PFSK-1 (cell line): Measurements from ENCODE around the gene RNPS1.

Experiments used
- FOXP2 ChIP-seq: optimal IDR thresholded peaks from 2 replicates; pipeline ENCODE3; 2011; ENCODE audit warnings: borderline replicate concordance, control low read depth, inconsistent platforms; ENCODE audit not compliant: insufficient read depth; ENCODE audit errors: extremely low read length, extremely low read depth
- POLR2AphosphoS5 ChIP-seq: IDR thresholded peaks from 2 replicates; pipeline ENCODE4 v1.6.1; 2012; ENCODE audit warnings: low read depth, mild to moderate bottlenecking, control low read depth, low read length, moderate library complexity
- SIN3A ChIP-seq: IDR thresholded peaks from 2 replicates; pipeline ENCODE4 v1.6.1; 2012; ENCODE audit warnings: mild to moderate bottlenecking, low read length, moderate library complexity, borderline replicate concordance; ENCODE audit not compliant: insufficient read depth
- TAF1 ChIP-seq: IDR thresholded peaks from 2 replicates; pipeline ENCODE4 v1.6.1; 2012; ENCODE audit warnings: low read length, control low read depth, borderline replicate concordance; ENCODE audit not compliant: insufficient read depth
- TF ChIP-seq, protein P1 (sequence below), 2 experiments: IDR thresholded peaks; 2 replicates each; pipeline versions ENCODE4 v1.6.1 to v1.8.0; 2011 to 2012; ENCODE audit warnings: low read depth in 2 of 2, low read length in 2 of 2, control low read depth in 1 of 2, inconsistent platforms in 1 of 2, mild to moderate bottlenecking in 1 of 2, moderate library complexity in 1 of 2; ENCODE audit not compliant: insufficient read depth in 1 of 2

Gene RNPS1

DNA sequence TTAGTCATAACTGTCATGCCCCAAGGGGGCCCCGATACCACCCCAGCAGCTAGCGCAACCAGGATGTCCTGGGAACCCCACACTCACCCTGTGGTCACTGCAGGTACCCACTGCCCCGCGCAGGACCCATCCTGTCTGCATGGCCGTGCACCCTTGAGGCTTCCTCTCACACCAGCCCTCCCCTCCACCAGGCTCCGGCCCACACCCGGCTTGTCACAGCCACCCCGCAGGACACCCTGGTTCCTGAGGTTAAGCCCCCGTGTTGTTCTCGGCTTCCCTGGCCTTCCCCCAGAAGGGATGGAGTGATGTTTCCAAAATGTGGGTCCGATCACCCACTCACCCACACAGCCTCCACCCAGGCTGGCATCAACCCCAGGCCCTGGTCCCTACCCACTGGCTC is 24.1 kb downstream of the RNPS1 start:
- TF ChIP-seq TAF1: no peak
- TF ChIP-seq POLR2AphosphoS5: no peak
- TF ChIP-seq, protein P1, sequence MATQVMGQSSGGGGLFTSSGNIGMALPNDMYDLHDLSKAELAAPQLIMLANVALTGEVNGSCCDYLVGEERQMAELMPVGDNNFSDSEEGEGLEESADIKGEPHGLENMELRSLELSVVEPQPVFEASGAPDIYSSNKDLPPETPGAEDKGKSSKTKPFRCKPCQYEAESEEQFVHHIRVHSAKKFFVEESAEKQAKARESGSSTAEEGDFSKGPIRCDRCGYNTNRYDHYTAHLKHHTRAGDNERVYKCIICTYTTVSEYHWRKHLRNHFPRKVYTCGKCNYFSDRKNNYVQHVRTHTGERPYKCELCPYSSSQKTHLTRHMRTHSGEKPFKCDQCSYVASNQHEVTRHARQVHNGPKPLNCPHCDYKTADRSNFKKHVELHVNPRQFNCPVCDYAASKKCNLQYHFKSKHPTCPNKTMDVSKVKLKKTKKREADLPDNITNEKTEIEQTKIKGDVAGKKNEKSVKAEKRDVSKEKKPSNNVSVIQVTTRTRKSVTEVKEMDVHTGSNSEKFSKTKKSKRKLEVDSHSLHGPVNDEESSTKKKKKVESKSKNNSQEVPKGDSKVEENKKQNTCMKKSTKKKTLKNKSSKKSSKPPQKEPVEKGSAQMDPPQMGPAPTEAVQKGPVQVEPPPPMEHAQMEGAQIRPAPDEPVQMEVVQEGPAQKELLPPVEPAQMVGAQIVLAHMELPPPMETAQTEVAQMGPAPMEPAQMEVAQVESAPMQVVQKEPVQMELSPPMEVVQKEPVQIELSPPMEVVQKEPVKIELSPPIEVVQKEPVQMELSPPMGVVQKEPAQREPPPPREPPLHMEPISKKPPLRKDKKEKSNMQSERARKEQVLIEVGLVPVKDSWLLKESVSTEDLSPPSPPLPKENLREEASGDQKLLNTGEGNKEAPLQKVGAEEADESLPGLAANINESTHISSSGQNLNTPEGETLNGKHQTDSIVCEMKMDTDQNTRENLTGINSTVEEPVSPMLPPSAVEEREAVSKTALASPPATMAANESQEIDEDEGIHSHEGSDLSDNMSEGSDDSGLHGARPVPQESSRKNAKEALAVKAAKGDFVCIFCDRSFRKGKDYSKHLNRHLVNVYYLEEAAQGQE (IDR thresholded peaks at IDR 0.05; ENCODE audit: insufficient read depth in 1 of 2, low read depth in 2 of 2, low read length in 2 of 2): no peak
- no peak for TF ChIP-seq FOXP2
- no peak for TF ChIP-seq SIN3A

DNA sequence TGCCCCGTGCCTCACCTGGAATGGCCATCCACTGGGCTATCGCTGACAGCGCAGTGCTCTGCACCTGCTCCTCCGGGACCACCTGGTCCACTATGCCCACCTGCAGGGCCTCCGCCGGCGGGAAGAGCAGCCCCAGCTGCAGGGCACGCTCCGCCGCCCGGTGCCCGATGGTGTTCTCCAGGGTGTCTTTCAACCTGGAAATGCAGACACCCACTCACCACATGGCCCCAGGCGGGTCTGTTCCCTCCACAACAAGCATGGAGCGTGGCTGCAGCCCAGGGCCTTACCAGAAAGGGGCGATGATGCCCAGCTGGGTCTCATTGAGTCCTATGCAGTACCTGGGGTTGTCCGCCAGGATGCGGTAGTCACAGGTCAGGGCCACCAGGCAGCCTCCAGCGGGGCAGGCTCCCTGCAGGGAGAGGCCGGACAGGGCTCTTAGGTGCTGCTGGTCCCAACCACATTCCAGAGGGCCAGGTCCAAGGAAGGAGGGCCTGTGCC is 24.8 kb downstream of the RNPS1 start:
- TF ChIP-seq, protein P1 (IDR thresholded peaks at IDR 0.05; ENCODE audit: insufficient read depth in 1 of 2, low read depth in 2 of 2, low read length in 2 of 2): no peak
- TF ChIP-seq POLR2AphosphoS5 (no peak), SIN3A (no peak), FOXP2 (no peak), TAF1 (no peak)

DNA sequence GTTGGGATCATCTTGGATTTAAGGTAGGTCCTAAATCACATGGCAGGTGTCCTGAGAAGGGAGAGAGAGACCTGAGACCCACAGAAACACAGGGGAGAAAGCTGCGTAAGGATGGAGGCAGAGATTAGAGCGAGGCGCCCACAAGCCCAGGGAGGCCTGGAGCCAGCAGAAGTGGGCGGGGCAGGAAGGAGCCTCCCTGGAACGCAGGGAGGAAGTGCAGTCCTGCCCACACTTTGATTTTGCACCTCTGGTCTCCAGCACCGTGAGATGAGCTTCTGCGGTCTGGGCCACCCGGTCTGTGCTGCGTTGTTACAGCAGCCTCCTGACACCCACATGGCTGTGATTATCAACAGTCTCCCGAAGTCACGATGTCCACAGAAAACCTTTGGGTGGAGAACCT is 25.3 kb downstream of the RNPS1 start:
- TF ChIP-seq, protein P1 (IDR thresholded peaks at IDR 0.05; ENCODE audit: insufficient read depth in 1 of 2, low read depth in 2 of 2, low read length in 2 of 2): no peak
- TF ChIP-seq POLR2AphosphoS5: no peak
- no peak for TF ChIP-seq FOXP2
- TF ChIP-seq SIN3A: no peak
- TF ChIP-seq TAF1: no peak

DNA sequence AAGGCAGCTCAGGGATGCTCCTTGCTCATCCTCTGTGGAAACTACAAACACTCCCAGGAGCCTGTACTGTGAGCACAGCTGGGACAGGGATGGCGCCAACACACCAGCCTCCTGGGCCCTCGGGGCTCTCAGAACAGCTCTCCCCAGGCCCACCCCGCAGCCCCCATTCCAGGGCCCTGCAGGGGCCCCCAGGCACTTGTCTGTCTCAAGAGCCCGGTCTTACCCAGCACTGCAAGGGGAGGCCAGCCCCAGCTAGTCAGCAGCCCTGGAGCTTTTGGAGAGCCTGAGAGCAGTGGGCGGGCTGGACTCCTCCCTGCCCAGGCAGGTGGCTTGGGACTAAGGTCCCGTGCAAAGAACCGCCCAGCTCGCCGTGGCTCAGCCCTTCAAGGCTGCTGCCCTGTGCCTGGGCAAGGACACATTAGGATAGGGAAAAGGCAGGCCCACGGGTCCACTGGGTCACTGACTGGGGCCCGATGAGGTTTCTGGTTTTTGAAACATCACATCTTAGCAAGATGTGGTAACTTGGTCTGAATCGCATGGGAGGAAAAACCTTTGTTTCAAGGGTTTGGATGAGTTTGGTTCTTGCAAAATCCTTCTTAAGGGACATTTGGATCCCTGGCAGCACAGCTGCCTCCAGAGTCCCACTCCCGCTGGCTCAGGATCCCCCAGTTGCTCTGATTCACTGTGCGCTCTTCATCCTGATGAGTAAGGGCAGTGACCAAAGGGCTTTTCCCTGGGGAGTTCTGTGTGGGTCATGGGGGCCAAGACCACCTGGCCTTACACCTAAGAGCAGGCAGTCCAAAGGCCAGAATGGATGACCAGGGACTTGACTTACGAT is 28.9 kb downstream of the RNPS1 start:
- TF ChIP-seq TAF1 (no peak), SIN3A (no peak)

DNA sequence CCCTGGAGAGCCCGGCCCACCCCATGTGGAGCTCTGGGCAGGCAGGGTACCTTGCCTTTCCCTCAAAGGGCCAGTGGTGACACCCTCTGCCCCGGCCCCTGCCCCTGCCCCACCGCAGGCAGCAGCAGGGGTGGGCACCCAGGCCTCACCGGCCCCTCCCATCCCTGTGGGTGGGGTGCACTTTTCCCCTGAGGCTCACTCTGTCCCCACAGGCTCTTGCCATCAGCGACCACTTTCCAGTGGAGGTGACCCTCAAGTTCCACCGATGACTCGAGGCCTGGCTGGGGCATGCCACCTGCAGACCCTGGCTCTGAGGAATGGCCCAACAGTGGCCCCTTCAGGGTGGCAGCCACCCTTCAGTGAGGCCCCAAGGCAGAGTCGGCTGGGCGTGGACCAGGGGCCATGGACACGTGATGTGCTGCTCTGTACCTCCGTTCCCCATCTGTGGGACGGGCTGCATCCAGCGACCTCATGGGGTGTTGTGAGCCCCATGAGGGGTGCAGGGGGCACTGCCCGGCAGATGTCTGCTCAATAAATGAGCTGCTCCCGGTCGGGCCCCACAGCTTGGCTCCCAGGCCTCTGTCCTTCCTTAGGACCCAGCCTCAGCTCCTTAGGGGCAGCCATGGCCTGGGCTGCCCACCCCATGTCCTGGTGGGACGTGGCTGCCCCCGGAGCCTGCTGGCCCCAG is 29.6 kb downstream of the RNPS1 start:
- TF ChIP-seq, protein P1 (IDR thresholded peaks at IDR 0.05; ENCODE audit: insufficient read depth in 1 of 2, low read depth in 2 of 2, low read length in 2 of 2): no peak
- TF ChIP-seq SIN3A (no peak), POLR2AphosphoS5 (peak; percentile 3; the same call in 1 of the 2 replicates)
